NCI-H526 (cell line): ENCODE data around the gene KRT73.

Experiments
- DNase-seq, 2 experiments: peaks; one replicate each; lab custom pipeline; 2025; lab: John Stamatoyannopoulos, UW

KRT73 gene

DNA sequence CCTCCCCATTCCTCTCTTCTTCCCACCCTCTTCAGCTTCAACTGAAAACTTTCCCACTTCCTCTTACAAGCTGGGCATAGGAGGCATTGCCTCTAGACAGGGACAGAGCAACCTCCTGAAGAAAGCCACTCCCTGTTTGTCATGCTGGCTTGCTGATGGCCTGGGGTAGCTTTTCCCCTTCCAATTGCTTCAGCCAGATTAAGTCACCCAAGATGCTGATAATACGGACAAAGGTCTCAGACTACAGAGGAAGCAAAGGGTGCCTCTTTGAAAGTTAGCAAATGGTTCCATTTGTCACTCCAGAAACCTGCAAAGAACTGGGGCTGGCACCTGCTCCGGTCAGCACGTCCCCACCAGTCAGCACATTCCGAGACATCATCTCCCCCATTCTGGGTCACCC is 27.6 kb upstream of the KRT73 start:
- DNase-seq, result no peak

- peak in 1 of 2 experiments; percentile 60 for DNase-seq
These were observed 26.9 kb upstream of the KRT73 start for GRCh38 chr12:52645120-52645761.

DNA sequence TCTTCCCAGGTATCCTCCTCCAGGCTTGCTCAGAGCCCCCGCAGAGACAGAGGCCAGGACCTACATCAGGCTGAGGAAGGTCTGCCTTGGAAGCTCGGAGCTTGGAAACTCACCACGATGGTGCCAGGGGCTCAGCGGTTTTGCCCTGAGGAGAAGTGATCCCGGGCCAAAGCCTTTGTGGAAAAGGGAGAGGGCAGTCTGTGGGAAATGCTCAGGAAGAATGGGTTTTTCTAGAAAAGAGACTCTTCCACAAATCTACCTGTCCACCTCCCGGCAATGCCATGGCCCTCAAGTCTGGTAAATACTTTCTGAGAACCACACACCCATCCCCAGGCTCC is 25.7 kb upstream of the KRT73 start:
- no peak for DNase-seq

GRCh38 chr12:52643233-52644077 is 25.1 kb upstream of the KRT73 start:
- no peak for DNase-seq

- no peak for DNase-seq
These were observed 23.1 kb upstream of the KRT73 start for GRCh38 chr12:52641468-52641867.

- no peak for DNase-seq
These were observed 18.9 kb upstream of the KRT73 start for GRCh38 chr12:52637299-52637698.

DNA sequence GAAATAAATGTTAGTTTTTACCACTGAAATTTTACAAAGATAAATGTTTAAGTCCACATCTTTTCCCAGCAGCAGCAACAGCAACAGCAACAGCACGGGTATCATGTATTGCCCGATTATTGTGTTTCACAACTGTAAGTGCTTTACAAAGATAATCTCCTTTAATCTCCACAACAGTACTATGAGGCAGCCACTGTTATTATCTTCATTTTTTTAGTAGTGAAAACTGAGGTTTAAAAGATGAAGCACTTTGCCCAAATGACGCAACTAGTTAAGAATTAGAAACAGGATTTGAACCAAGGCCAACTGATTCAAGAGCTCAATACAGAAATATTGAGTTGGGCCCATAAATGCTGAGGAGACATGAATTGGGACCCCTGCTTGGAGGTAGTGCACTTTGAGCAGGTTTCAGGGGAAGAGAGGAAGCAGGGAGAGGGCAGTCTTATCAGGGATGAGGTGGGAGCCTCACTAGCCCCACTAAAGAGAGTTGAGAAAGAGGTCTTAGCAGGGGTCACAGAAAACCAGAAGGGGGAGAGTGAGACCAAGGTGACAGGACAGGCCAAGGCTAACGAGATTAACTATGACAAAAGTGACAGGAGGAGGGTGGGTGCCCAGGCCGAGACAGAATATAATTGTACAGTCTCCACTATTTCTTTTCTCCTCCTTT is 18.4 kb upstream of the KRT73 start:
- DNase-seq, result no peak

- DNase-seq, result no peak
These were observed 17.8 kb upstream of the KRT73 start for GRCh38 chr12:52636189-52636588.

GRCh38 chr12:52634266-52635056 is 16.1 kb upstream of the KRT73 start:
- no peak for DNase-seq

GRCh38 chr12:52633383-52633782 is 15.0 kb upstream of the KRT73 start:
- DNase-seq, result no peak

DNA sequence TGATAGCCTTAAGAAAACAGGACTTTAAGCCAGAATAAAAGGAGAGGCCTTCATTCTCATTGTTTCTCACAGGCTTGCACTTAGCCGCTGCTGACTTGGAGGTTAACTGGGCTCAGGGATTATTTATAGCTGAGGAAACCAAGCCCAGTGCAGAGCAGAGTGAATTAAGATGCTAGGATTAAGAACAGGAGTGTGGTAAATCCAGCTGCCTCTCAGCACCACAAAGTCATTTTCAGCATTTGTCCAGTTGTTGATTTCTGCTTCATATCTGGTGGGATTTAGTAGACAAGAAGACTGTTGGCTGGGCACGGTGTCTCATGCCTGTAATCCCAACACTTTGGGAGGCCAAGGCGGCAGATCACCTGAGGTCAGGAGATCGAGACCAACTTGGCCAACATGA is 14.3 kb upstream of the KRT73 start:
- no peak for DNase-seq

DNA sequence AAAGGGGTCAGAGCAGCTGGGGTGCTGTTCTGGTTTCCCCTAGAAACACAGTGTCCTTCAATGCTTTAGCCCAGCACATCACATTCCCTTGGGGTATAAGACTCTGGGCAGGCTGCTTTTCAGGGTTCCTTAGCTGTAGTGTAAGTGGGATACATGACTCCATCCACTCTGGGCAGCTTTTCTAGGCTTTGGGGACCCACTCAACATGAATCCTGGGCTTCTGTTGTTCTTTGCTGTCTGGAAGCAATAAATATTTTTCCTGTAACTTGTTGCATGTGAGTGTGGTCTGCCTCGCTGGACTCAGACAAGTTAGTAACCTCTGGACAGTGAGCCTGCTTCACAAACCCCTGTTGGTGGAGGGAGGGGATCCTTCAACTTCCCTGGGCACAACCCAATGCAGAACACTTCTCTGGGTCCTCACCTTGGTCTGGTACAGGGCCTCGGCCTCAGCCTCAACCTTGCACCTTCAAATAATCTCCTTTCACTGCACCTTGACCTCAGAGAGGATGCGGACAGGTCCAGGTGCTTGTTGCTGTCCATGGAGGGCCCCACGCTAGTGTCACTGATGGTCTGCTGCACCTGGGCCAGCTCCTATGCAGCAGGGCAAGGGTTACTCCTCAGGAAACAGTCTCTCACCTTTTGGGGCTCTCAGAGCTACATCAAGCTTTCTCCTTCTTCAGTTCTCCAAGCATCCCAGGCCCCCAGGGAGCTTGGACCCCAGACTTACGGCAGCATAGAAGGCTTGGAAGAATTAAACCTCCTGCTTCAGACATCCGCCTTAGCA is 13.5 kb upstream of the KRT73 start:
- no peak for DNase-seq

GRCh38 chr12:52631264-52631663 is 12.9 kb upstream of the KRT73 start:
- no peak for DNase-seq

- no peak for DNase-seq
These were observed 12.3 kb upstream of the KRT73 start for GRCh38 chr12:52630599-52631200.

- no peak for DNase-seq
These were observed 11.7 kb upstream of the KRT73 start for GRCh38 chr12:52630008-52630500.

- no peak for DNase-seq
These were observed 11.1 kb upstream of the KRT73 start for GRCh38 chr12:52629281-52630007.

DNA sequence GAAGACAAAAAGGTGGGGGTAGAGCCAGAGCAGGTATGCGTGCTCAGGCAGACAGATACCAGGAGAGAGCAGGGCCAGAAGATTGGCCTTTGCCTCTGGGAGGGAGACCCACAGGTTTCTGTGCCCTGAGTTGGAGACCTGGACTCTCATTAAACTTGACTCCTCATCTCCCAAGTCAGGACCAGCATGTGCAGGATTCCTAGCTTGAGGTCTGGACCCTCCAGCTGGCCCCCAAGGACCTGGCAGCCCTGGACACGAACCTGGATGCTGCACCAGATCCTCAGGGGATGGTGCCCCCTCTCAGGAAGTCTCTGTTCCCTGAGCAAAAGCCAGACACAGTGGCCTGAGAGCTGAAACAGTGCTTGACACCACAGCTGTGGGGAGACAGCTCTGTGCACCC is 10.5 kb upstream of the KRT73 start:
- DNase-seq, result no peak

DNA sequence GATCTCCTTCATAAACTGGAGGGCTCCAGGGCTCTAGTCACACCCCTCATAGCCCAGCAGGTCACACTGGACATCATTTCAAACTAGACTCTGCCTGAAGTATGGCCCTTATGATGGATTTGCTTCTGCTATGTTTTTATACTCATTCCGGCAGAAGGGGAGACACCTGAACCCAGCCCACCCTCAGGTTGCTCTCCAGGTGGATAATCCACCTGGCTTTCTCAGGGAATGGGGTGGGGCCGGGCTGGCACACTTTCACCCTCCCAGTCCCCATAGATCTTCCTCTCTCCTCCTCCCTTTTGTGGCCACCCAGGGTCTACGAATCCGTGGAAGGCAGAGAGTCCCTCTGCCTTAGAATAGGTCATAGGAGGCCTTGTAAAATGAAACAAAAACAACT is 9.8 kb upstream of the KRT73 start:
- no peak for DNase-seq

DNA sequence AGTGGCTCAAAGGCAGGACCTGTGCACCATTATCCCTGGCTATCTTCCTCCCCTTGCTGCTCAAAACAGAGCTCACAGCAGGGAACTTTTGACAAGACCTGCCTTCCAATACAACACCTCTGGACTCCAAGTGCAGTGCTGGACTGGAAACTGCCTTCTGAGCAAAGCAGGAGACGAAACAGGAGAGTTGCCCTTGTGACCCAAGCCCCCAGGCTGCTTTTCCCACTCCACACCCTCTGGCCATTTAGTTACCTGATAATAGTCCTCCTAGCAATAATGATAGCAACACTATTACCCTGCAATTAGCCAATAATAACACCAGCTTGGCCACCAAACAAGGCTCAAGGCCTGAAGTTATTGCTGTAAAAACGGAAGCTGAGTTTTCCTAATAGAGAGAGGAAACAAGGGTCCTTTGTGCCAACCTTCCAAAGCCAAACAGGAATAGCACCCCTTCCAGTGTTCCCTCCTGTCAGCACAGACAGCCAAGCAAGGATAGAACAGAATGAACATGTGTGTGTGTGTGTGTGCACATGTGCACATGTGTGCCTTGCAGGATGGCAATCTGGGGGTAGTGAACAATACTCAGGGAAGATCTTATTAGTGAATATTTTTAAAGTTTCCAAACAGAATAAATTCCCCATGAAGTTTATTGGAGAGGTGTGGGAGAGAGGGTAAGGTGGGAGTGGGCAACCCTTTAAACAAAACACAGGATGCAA is 9.2 kb upstream of the KRT73 start:
- DNase-seq, result no peak

- no peak for DNase-seq
These were observed 4.0 kb upstream of the KRT73 start for GRCh38 chr12:52622349-52622748.
